ENCODE data around the gene SRRM4.
"Not testable (repeated sequence)": the region's sequence is repeated elsewhere in the genome, so short reads cannot be mapped to it uniquely, and the experiment has no call there.

SRRM4 gene

DNA sequence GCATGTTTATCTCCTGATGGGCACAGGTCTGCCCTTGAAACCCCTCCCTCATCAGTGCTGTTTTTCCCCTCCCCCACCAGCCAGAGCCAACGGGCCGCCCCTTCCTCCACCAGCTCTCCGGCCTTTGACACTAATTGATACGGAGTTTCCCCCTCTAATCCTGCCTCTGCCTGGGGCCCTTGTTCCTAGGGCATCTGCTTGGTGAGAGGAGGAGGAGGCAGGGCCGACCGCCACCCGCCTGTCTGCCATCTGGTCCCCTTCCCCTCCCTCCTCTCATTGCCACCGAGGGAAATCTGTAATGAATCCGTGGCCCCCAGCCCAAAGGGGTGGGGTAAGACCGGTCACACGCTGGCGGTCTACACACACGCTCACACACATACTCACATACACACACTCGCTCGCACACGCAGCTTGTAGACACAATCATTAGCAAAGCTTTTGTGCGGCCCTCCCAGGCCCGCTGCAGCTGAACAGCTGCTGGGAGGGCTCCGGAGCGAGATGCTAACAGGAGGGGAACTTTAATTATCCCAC, 27.4 kb downstream of the SRRM4 start:
- no peak for DNase-seq

DNA sequence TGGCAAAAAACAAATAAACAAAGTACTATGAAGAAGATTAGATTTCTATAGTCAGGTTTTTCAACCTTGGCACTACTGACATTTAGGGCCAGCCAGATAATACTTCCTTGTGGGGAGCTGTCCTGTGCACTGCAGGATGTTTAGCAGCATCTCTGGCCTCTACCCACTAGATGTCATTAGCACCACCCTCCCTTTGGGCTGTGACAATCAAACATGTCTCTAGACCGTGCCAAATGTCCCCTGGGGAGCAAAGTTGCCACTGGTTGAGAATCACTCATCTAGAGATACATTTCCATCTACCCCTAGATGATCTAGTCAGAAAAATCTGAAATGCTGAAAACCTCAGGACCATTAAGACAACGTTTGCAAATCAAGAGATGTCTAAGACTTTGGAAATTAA, 29.9 kb downstream of the SRRM4 start:
- no peak for DNase-seq

DNA sequence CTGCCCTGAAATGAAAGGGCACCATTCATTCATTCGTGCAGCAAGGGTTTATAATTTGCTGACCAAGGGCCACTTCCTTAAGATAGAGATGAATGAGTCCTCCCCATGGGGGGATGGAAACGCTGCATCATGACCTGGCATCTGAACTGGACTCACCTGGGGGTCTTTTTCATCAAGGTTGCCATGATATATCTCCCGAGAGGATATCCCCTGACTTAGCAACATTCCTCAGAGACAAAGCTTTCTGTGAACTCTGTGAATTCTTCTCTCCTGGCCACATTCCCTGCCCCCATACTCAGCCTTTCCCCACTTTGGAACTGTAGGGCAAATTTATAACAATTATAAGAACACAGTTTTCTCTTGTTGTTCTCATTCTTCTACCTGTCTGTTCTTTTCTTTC, 30.8 kb downstream of the SRRM4 start:
- no peak for DNase-seq

- no peak for DNase-seq
Measured at GRCh38 chr12:119013023-119013422, 31.7 kb downstream of the SRRM4 start.

DNA sequence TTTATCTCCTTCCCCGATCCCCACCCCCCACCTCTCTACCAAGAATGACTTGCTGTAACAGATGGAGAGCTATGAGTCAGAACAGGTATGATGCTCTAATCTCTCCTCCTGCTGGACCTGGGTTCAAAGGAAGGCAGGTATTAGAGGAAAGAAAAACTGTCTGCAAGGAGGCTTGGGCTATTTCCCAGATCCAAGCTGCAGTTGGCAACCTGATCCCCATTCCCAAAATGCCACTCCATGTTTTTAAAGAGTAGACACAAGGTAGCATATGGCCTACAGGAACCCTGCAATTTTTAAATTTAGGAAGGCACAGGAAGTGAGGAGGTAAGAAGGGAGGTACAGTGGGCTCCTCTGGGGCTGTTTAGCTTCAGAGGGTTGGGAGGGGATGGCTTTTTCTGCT, 33.0 kb downstream of the SRRM4 start:
- no peak for DNase-seq

- no peak for DNase-seq
Measured at GRCh38 chr12:119016715-119017114, 35.4 kb downstream of the SRRM4 start.

DNA sequence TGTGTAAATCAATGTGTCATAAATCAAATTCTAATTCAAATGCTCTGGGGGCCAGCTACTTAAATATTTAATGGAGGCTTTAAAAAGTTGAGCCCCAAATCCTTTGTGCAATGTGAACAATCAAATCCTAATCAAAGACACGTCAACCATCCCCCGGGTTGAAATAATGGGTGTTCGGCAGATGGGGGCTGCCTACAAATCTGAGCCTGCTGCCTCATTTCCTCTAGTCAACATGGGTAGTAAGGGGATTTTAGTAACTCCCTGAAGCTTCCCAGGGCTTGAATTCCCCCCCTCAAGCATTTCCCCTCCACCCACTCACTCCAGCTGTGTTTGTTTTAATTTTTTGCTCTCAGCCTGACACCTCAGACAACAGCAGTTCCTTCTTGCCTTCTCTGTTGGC, 37.8 kb downstream of the SRRM4 start:
- no peak for DNase-seq

GRCh38 chr12:119020406-119021360, 39.3 kb downstream of the SRRM4 start:
- DNase-seq = no peak

- DNase-seq = no peak
Measured at GRCh38 chr12:119024356-119024755, 43.0 kb downstream of the SRRM4 start.

DNA sequence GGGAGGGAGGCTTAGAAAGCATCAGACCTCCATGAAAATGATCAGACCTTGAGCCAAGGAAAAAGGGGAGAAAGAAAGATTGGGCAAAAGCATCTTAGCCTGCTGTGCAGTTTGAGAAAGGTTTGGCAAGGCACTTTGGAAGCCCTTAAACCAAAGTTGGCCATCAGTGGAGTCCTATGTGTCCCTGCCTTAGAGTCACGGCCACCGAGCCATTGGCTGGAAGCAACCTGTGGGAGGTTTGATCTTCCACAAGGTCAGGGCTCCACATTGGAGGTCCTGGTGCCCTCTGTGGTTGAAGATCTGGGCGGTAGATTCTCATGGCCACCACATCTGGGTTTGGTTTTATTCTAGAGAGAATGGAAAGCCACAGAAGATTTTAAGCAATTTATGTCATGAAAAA, 44.4 kb downstream of the SRRM4 start:
- DNase-seq = no peak

- not testable (repeated sequence) for DNase-seq
Measured at GRCh38 chr12:119033332-119033731, 52.0 kb downstream of the SRRM4 start.

- peak; percentile 15 for DNase-seq
Measured at GRCh38 chr12:119036878-119037825, 55.8 kb downstream of the SRRM4 start.

DNA sequence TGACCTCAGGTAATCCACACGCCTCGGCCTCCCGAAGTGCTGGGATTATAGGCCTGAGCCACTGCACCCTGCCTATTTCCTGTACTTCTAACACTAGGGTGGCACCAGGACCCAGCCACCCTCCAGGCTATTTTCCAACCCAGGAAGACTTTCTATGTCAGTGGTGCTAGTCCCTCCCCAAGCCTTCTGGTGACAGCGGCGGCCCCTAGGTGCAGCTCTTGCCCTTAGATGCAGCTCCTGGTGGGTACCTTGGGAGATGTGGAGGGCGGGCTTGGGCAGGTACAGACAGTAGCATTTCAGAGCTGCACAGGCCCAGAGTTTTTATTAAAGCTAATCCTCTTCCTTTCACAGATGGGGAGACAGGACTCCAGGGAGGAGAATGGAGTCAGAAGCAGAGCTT, 62.8 kb downstream of the SRRM4 start:
- no peak for DNase-seq

- no peak for DNase-seq
Measured at GRCh38 chr12:119047641-119048040, 66.3 kb downstream of the SRRM4 start.

DNA sequence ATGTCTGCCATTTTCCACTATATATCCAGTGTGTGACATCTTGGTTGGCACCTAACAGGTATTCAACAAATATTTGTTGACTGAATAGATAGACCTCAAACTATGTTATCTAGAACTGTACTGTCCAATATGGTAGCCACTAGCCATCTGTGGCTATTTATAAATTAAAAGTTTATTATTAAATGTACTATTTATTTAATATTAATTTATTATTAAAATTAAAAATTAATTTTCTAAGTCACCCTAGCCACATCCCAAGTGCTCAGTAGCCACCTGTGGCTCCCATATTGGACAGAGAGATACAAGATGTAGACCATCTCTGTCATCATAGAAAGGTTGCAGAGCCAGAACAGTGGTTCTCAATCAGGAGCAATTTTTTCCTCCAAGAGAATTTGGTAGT, 69.3 kb downstream of the SRRM4 start:
- DNase-seq = no peak

DNA sequence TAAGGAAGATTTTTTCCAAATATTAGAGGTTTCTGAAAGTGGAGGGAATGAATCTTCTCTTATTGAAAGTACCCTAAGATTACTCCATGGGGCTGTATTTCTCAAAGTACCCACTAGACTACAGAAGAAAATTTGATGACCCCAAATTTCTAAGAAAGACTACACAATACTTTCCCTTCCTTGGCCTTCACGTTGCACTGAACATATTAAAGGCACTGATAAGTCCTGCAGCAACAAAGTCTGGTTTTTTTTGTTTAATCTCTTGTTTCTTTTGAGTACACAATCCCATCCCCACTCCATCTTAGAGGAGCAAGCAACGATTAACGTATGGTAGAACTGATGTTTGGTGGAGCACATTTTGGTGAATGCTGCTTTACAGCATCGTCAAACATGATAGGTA, 70.1 kb downstream of the SRRM4 start:
- no peak for DNase-seq

GRCh38 chr12:119052001-119052400, 70.7 kb downstream of the SRRM4 start:
- no peak for DNase-seq

GRCh38 chr12:119055977-119056376, 74.6 kb downstream of the SRRM4 start:
- DNase-seq = no peak

- peak; percentile 13 for DNase-seq
Measured at GRCh38 chr12:119060847-119061796, 79.8 kb downstream of the SRRM4 start.

DNA sequence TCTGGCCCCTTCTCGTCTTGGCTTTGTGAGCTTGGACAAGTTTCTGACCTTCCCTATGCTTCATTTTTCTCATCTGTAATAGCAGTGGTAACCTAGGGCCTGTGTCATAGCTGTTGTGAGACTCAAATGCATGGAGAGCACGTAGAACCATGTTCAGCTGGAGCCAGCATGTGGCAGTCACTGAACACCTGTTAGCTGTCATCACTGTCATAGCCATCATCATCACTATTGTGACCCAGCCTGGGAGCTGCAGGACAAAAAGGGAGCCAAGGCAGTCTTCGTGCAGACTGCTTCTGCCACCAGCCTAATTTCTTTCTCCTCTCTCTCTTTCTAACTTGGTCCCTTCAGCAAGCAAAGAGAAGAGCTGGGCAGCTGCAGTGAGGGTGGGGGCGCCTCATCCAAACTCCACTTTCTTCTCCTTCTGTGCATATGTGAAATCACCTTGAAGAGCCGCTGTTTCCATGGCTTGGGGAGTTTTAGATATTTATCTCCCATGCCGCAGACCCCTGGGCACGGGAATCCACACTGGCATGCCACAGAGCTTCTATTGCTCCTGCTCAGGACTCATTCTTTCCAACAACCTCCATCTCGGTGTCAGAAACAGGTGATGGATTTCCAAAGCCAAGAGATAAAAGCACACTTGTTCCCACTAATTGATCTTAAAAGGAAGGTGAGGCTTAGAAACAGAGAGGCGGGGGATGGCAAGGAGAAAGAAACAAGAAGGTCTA, 87.0 kb downstream of the SRRM4 start:
- no peak for DNase-seq

DNA sequence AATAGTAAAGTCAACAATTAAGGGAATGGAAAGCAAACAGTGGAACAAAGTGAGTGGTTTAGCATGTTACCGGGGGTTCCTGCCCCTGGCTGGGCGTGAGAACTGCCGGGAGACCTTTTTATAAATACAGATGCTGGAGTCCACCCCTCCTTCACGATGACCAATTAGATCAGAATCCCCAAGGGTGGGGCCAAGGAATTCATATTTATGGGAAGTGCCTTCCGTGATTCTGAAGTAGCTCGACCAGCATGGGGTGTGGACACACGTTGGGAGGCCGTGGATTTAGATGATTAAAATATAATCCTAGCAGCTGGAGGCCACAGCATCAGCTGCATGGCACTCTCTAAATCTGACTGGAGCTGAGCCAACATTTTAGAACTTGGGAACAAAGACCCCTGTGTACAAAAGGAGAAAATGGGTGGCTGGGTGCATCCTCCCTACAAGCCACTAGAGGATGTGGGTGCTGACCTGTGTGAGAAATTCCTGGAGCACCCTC, 87.9 kb downstream of the SRRM4 start:
- DNase-seq = no peak
